Neural cell (in vitro differentiated cells): ENCODE measurements around the gene FLOT2. TPM values are rescaled to one million over a fixed set of nuclear protein-coding genes. Genes with fewer than 3 reads are reported as not detected.
"Not testable (repeated sequence)": the region's sequence is repeated elsewhere in the genome, so short reads cannot be mapped to it uniquely, and the experiment has no call there.

Experiments
- H2AFZ ChIP-seq: fragments of 200-600, 300-800 bp; sonication (generic), shearing (Covaris generic); 2 replicates; pipeline ENCODE4 v1.6.0; 2014; ENCODE audit warnings: low read depth, mild to moderate bottlenecking, antibody characterized with exemption, low read length, moderate library complexity
- H3F3A ChIP-seq: fragments of 200-600 bp; shearing (Covaris generic); 2 replicates; pipeline ENCODE4 v1.6.1; 2016; ENCODE audit warnings: mild to moderate bottlenecking, moderate library complexity, mixed read lengths, antibody characterized with exemption, low read length; ENCODE audit not compliant: insufficient read depth, poor library complexity, severe bottlenecking
- H3K27ac ChIP-seq: fragments of 200-600, 300-800 bp; sonication (generic), shearing (Covaris generic); 2 replicates; pipeline ENCODE4 v1.5.1; 2014; ENCODE audit warnings: mild to moderate bottlenecking, low read length, moderate library complexity
- H3K27me3 ChIP-seq: fragments of 300-800, 200-600 bp; sonication (generic), shearing (Covaris generic); 2 replicates; pipeline ENCODE4 v1.6.0; 2014; ENCODE audit warnings: mild to moderate bottlenecking, low read depth, low read length, moderate library complexity; ENCODE audit not compliant: insufficient read depth
- H3K36me3 ChIP-seq: fragments of 300-800, 200-600 bp; sonication (generic), shearing (Covaris generic); 2 replicates; pipeline ENCODE4 v1.5.1; 2014; ENCODE audit warnings: mild to moderate bottlenecking, antibody characterized with exemption, low read length, moderate library complexity; ENCODE audit not compliant: insufficient read depth
- H3K4me2 ChIP-seq: fragments of 300-800, 200-600 bp; sonication (generic), shearing (Covaris generic); 2 replicates; pipeline ENCODE4 v1.6.0; 2014; ENCODE audit warnings: mild to moderate bottlenecking, low read length
- H3K4me3 ChIP-seq: fragments of 300-800, 200-600 bp; sonication (generic), shearing (Covaris generic); 2 replicates; pipeline ENCODE4 v1.5.1; 2014; ENCODE audit warnings: mild to moderate bottlenecking, low read length, moderate library complexity
- H3K79me2 ChIP-seq: fragments of 200-600 bp; shearing (Covaris generic); replicated peaks from 2 replicates; pipeline ENCODE4 v1.6.0; 2014; ENCODE audit warnings: mild to moderate bottlenecking, low read length, moderate library complexity; ENCODE audit not compliant: insufficient read depth
- H3K9ac ChIP-seq: fragments of 300-800, 200-600 bp; sonication (generic), shearing (Covaris generic); 2 replicates; pipeline ENCODE4 v1.6.1; 2016; ENCODE audit warnings: mild to moderate bottlenecking, low read length, mixed read lengths
- H3K9me2 ChIP-seq: fragments of 200-600 bp; shearing (Covaris generic); 2 replicates; pipeline ENCODE4 v1.6.1; 2016; ENCODE audit warnings: mild to moderate bottlenecking, low read length, mixed read lengths; ENCODE audit not compliant: insufficient read depth
- H3K9me3 ChIP-seq: fragments of 200-600, 300-800 bp; sonication (generic), shearing (Covaris generic); 2 replicates; pipeline ENCODE4 v1.6.1; 2016; ENCODE audit warnings: mild to moderate bottlenecking, mixed run types, low read length, moderate library complexity, mixed read lengths
- H4K20me1 ChIP-seq: fragments of 200-600 bp; shearing (Covaris generic); 2 replicates; pipeline ENCODE4 v1.6.1; 2016; ENCODE audit warnings: mild to moderate bottlenecking, mixed run types; ENCODE audit not compliant: insufficient read depth
- CTCF ChIP-seq: fragments of 450-650 bp; IDR thresholded peaks from 2 replicates; pipeline ENCODE4 v1.5.1; 2014; ENCODE audit warnings: antibody characterized with exemption, mild to moderate bottlenecking, moderate library complexity; ENCODE audit not compliant: poor library complexity, severe bottlenecking
- EP300 ChIP-seq: fragments of 450-650 bp; conservative IDR thresholded peaks from 2 replicates; pipeline ENCODE4 v1.6.1; 2014; ENCODE audit warnings: antibody characterized with exemption, mild to moderate bottlenecking, moderate library complexity; ENCODE audit not compliant: poor library complexity, severe bottlenecking
- EZH2 ChIP-seq: fragments of 200-600, 300-800 bp; shearing (Covaris generic), sonication (generic); IDR thresholded peaks from 2 replicates; pipeline ENCODE4 v1.6.1; 2014; ENCODE audit warnings: antibody characterized with exemption, low read length, borderline replicate concordance, mild to moderate bottlenecking; ENCODE audit not compliant: insufficient read depth, poor library complexity, severe bottlenecking
- MXI1 ChIP-seq: fragments of 450-650 bp; conservative IDR thresholded peaks from 2 replicates; pipeline ENCODE4 v1.6.1; 2014; ENCODE audit warnings: antibody characterized with exemption, mild to moderate bottlenecking; ENCODE audit not compliant: poor library complexity, severe bottlenecking
- POLR2AphosphoS5 ChIP-seq: IDR thresholded peaks from 2 replicates; pipeline ENCODE4 v1.6.1; 2012
- RAD21 ChIP-seq: fragments of 450-650 bp; conservative IDR thresholded peaks from 2 replicates; pipeline ENCODE4 v1.6.1; 2014; ENCODE audit warnings: antibody characterized with exemption, mild to moderate bottlenecking, moderate library complexity
- REST ChIP-seq: IDR thresholded peaks from 2 replicates; pipeline ENCODE4 v1.6.1; 2012; ENCODE audit warnings: borderline replicate concordance
- SMC3 ChIP-seq: fragments of 450-650 bp; conservative IDR thresholded peaks from 2 replicates; pipeline ENCODE4 v1.6.1; 2014; ENCODE audit warnings: antibody characterized with exemption, mild to moderate bottlenecking, moderate library complexity; ENCODE audit not compliant: poor library complexity
- TAF1 ChIP-seq: IDR thresholded peaks from 2 replicates; pipeline ENCODE4 v1.6.1; 2012; ENCODE audit warnings: low read depth
- polyA plus RNA-seq: library from polyadenylated mRNA; depleted of rRNA; stranded (reverse); fragments of >200 nt; gene quantifications from 2 replicates; pipeline ENCODE4 v1.2.3, GENCODE V29; 2014

FLOT2 gene
- polyA plus RNA-seq, 1 donor from 2014 or later, result 27.5 TPM

- H4K20me1 ChIP-seq, H3K9me3 ChIP-seq, H3K9ac ChIP-seq, H3K9me2 ChIP-seq, H3F3A ChIP-seq, H2AFZ ChIP-seq, H3K27me3 ChIP-seq, H3K4me3 ChIP-seq, H3K36me3 ChIP-seq, H3K27ac ChIP-seq, H3K4me2 ChIP-seq: not testable (repeated sequence)
- H3K79me2 ChIP-seq, result peaks cover 26% of the 10 kb centered on the region
Measured at GRCh38 chr17:28893248-28894183, 4.0 kb downstream of the FLOT2 start.

- Histone ChIP-seq H3K4me2 (no peak overlapping the region), H3F3A (no peaks in the 10 kb centered on the region), H3K9ac (no peak overlapping the region), H3K79me2 (peaks cover 25% of the 10 kb centered on the region), H4K20me1 (no peaks in the 10 kb centered on the region), H3K36me3 (no peaks in the 10 kb centered on the region), H3K9me2 (no peaks in the 10 kb centered on the region), H2AFZ (no peak overlapping the region), H3K9me3 (no peaks in the 10 kb centered on the region), H3K27ac (no peak overlapping the region), H3K4me3 (no peak overlapping the region), H3K27me3 (no peaks in the 10 kb centered on the region)
- TF ChIP-seq EZH2 (no peak), TAF1 (no peak), MXI1 (no peak), RAD21 (no peak), CTCF (no peak), REST (no peak), EP300 (no peak), POLR2AphosphoS5 (no peak), SMC3 (no peak)
Measured at GRCh38 chr17:28892024-28892423, 5.5 kb downstream of the FLOT2 start.
